Measurements from ENCODE around the gene AVPI1. TPM values are rescaled to one million over a fixed set of nuclear protein-coding genes. Genes with fewer than 3 reads are reported as not detected.
"Not testable (repeated sequence)": the region's sequence is repeated elsewhere in the genome, so short reads cannot be mapped to it uniquely, and the experiment has no call there.

AVPI1 gene
- total RNA-seq, 1 donor, result 101 TPM

DNA sequence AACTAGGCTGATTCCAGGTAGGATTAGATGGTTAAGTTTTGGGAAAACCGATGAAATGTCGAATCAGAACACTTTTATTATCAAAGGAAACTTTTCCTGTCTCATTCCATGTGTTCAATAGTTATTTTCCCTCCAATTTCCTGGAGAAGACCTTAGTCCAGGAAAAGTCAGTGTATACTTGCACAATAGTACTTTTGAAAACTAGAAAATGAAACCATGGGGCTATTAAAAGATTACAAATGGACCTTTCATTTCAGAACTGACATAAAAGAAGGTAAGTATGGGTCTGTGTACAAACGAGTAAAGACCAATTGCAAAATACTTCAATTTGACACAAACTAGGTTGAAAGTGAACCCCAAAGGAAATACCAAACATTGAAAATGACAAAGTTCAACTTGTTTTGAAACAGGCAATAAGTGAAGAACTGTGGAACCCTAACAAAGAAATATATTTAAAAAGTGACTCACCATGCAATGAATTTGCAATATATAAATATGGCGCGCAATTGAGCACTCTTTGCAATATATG is 2.1 kb downstream of the AVPI1 start:
- DNase-seq (ENCODE audit: insufficient read length, low spot score, missing footprints), result no peak
- Histone ChIP-seq H3K27ac (ENCODE audit: low read depth, low read length) (peak overlapping the region; percentile 96), H3K4me1 (ENCODE audit: insufficient read depth, low read length) (peaks cover 56% of the 10 kb centered on the region)

GRCh38 chr10:97684368-97684713 is 2.7 kb downstream of the AVPI1 start:
- DNase-seq (ENCODE audit: insufficient read length, low spot score, missing footprints); H3K27me3 ChIP-seq (ENCODE audit: insufficient read depth, low read length); H3K36me3 ChIP-seq (ENCODE audit: insufficient read depth, low read length); H3K9me3 ChIP-seq (ENCODE audit: low read depth, low read length): not testable (repeated sequence)
- Histone ChIP-seq H4K20me1 (ENCODE audit: insufficient read depth, low read length) (peaks cover 24% of the 10 kb centered on the region), H2AFZ (ENCODE audit: low read length) (peak overlapping the region; percentile 38), H3K4me3 (ENCODE audit: insufficient read depth, low read length) (peak overlapping the region; percentile 89), H3K27ac (ENCODE audit: low read depth, low read length) (peak overlapping the region; percentile 96), H3K79me2 (ENCODE audit: insufficient read depth, low read length) (peaks cover 70% of the 10 kb centered on the region), H3K4me2 (ENCODE audit: insufficient read depth, low read length) (peak overlapping the region; percentile 91), H3K4me1 (ENCODE audit: insufficient read depth, low read length) (peaks cover 51% of the 10 kb centered on the region)

More for the DNA sequence above, 2.1 kb downstream of the AVPI1 start:
- Histone ChIP-seq H3K4me2 (ENCODE audit: insufficient read depth, low read length) (peak overlapping the region; percentile 91), H4K20me1 (ENCODE audit: insufficient read depth, low read length) (peaks cover 24% of the 10 kb centered on the region), H3K9me3 (ENCODE audit: low read depth, low read length) (no peaks in the 10 kb centered on the region), H3K79me2 (ENCODE audit: insufficient read depth, low read length) (peaks cover 64% of the 10 kb centered on the region), H2AFZ (ENCODE audit: low read length) (no peak overlapping the region), H3K36me3 (ENCODE audit: insufficient read depth, low read length) (no peaks in the 10 kb centered on the region), H3K4me3 (ENCODE audit: insufficient read depth, low read length) (peak overlapping the region; percentile 89), H3K27me3 (ENCODE audit: insufficient read depth, low read length) (no peaks in the 10 kb centered on the region)
- TF ChIP-seq CTCF (IDR thresholded peaks at IDR 0.05; ENCODE audit: extremely low read depth, low read depth, low read length), result no peak

GRCh38 chr10:97683556-97684367 is 3.3 kb downstream of the AVPI1 start:
- H2AFZ ChIP-seq (ENCODE audit: low read length), result peak overlapping the region; percentile 38
- peak overlapping the region; percentile 89 for H3K4me3 ChIP-seq (ENCODE audit: insufficient read depth, low read length)
- H3K27me3 ChIP-seq (ENCODE audit: insufficient read depth, low read length), result no peaks in the 10 kb centered on the region
- no peak for TF ChIP-seq CTCF (IDR thresholded peaks at IDR 0.05; ENCODE audit: extremely low read depth, low read depth, low read length)
- peaks cover 45% of the 10 kb centered on the region for H3K4me1 ChIP-seq (ENCODE audit: insufficient read depth, low read length)
- peaks cover 24% of the 10 kb centered on the region for H4K20me1 ChIP-seq (ENCODE audit: insufficient read depth, low read length)
- H3K4me2 ChIP-seq (ENCODE audit: insufficient read depth, low read length), result peak overlapping the region; percentile 91
- H3K9me3 ChIP-seq (ENCODE audit: low read depth, low read length), result no peaks in the 10 kb centered on the region
- H3K27ac ChIP-seq (ENCODE audit: low read depth, low read length), result peak overlapping the region; percentile 96
- DNase-seq (ENCODE audit: insufficient read length, low spot score, missing footprints), result peak; percentile 92
- H3K36me3 ChIP-seq (ENCODE audit: insufficient read depth, low read length), result peaks cover 5% of the 10 kb centered on the region
- H3K79me2 ChIP-seq (ENCODE audit: insufficient read depth, low read length), result peaks cover 74% of the 10 kb centered on the region

DNA sequence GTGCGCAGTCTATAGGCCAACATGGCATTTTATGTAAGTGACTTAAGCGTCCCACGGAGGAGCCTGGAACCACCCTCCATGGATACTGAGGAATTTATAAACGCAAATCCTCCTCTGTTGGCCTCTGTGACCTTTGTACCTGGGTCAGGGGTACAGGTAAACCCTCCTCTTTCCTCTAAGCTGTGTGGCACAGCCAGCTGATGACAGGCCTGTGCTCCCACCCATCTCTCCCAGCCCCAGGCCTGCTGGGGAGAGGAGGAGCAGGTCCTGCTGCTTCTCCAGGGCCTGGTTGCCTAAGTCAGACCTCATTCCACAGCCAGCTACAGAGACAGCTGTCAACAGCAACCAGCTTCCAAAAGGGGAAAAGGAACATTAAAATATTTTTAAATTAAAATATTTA is 5.0 kb downstream of the AVPI1 start:
- peak; percentile 53 for DNase-seq (ENCODE audit: insufficient read length, low spot score, missing footprints)
- H3K4me1 ChIP-seq (ENCODE audit: insufficient read depth, low read length), result peaks cover 32% of the 10 kb centered on the region
- no peak overlapping the region for H2AFZ ChIP-seq (ENCODE audit: low read length)
- no peak overlapping the region for H3K27ac ChIP-seq (ENCODE audit: low read depth, low read length)
- H3K27me3 ChIP-seq (ENCODE audit: insufficient read depth, low read length), result no peaks in the 10 kb centered on the region
- H4K20me1 ChIP-seq (ENCODE audit: insufficient read depth, low read length), result peaks cover 28% of the 10 kb centered on the region
- TF ChIP-seq CTCF (IDR thresholded peaks at IDR 0.05; ENCODE audit: extremely low read depth, low read depth, low read length), result no peak
- H3K4me3 ChIP-seq (ENCODE audit: insufficient read depth, low read length), result no peak overlapping the region
- peaks cover 19% of the 10 kb centered on the region for H3K36me3 ChIP-seq (ENCODE audit: insufficient read depth, low read length)
- H3K9me3 ChIP-seq (ENCODE audit: low read depth, low read length), result no peaks in the 10 kb centered on the region
- no peak overlapping the region for H3K4me2 ChIP-seq (ENCODE audit: insufficient read depth, low read length)
- peaks cover 91% of the 10 kb centered on the region for H3K79me2 ChIP-seq (ENCODE audit: insufficient read depth, low read length)

Data from osteoblast (primary cell).